GM12891 (cell line): ENCODE measurements around the gene NFIL3.

ENCODE experiments used
- POLR2A ChIP-seq: IDR thresholded peaks from 2 replicates; pipeline ENCODE4 v1.6.1; 2011; ENCODE audit warnings: low read depth, low read length, control low read depth
- POLR2AphosphoS5 ChIP-seq: IDR thresholded peaks from 2 replicates; pipeline ENCODE4 v1.6.1; 2011; ENCODE audit warnings: low read depth, low read length, control low read depth

- TF ChIP-seq POLR2AphosphoS5 (no peak), POLR2A (no peak)
Observed at GRCh38 chr9:91391412-91391811, 32.2 kb downstream of the NFIL3 start.
